HepG2 (cell line): ENCODE measurements around the gene UBE2L6. TPM values are rescaled to one million over a fixed set of nuclear protein-coding genes. Genes with fewer than 3 reads are reported as not detected.

Experiments
- HCFC1 ChIP-seq: fragments of 150-350 bp; IDR thresholded peaks from 2 replicates; pipeline ENCODE4 v1.6.1; 2014; ENCODE audit warnings: low read depth, low read length
- HOXD1 ChIP-seq: sonication (generic); formaldehyde crosslinking; IDR thresholded peaks from 2 replicates; pipeline ENCODE4 v1.5.0; 2020; ENCODE audit warnings: missing genetic modification reagents
- KLF11 ChIP-seq: IDR thresholded peaks from 2 replicates; pipeline ENCODE4 v1.6.1; 2016; ENCODE audit warnings: missing compliant biosample characterization
- MXI1 ChIP-seq: IDR thresholded peaks from 3 replicates; pipeline ENCODE4 v1.6.1; 2012; ENCODE audit warnings: low read depth, low read length, inconsistent platforms, borderline replicate concordance
- NFYB ChIP-seq: sonication (generic); formaldehyde crosslinking; IDR thresholded peaks from 2 replicates; pipeline ENCODE4 v1.4.0; 2020; ENCODE audit warnings: missing genetic modification reagents
- PHF8 ChIP-seq: sonication (generic); formaldehyde crosslinking; IDR thresholded peaks from 2 replicates; pipeline ENCODE4 v1.5.0; 2020; ENCODE audit warnings: missing genetic modification reagents
- POLR2A ChIP-seq, 2 experiments: IDR thresholded peaks; 2 replicates each; pipeline ENCODE4 v1.6.1; 2011; ENCODE audit warnings: low read depth in 2 of 2, low read length in 2 of 2, mild to moderate bottlenecking in 1 of 2, moderate library complexity in 1 of 2; ENCODE audit not compliant: insufficient read depth in 1 of 2
- REL ChIP-seq: sonication (generic); formaldehyde crosslinking; conservative IDR thresholded peaks from 2 replicates; pipeline ENCODE4 v1.8.0; 2022; ENCODE audit warnings: mild to moderate bottlenecking, missing genetic modification reagents, moderate library complexity
- SMARCC2 ChIP-seq: fragments of 450-650 bp; IDR thresholded peaks from 2 replicates; pipeline ENCODE4 v1.6.1; 2017; ENCODE audit warnings: antibody characterized with exemption, mild to moderate bottlenecking
- SRY ChIP-seq: sonication (generic); formaldehyde crosslinking; IDR thresholded peaks from 2 replicates; pipeline ENCODE4 v1.8.0; 2022; ENCODE audit warnings: mild to moderate bottlenecking, missing genetic modification reagents
- TGIF2 ChIP-seq: IDR thresholded peaks from 2 replicates; pipeline ENCODE4 v1.6.1; 2016; ENCODE audit warnings: control low read depth, missing compliant biosample characterization
- YY1 ChIP-seq: IDR thresholded peaks from 2 replicates; pipeline ENCODE4 v1.6.1; 2011; ENCODE audit warnings: low read length, low read depth, moderate library complexity, mild to moderate bottlenecking; ENCODE audit not compliant: insufficient read depth, insufficient replicate concordance
- ZFX ChIP-seq: sonication (generic); formaldehyde crosslinking; IDR thresholded peaks from 2 replicates; pipeline ENCODE4 v1.4.0; 2020; ENCODE audit warnings: mild to moderate bottlenecking, low read depth, missing genetic modification reagents, moderate library complexity
- ZMYM3 ChIP-seq: sonication (generic); formaldehyde crosslinking; IDR thresholded peaks from 2 replicates; pipeline ENCODE4 v1.5.1; 2020; ENCODE audit warnings: mild to moderate bottlenecking, missing genetic modification reagents
- ZNF121 ChIP-seq: sonication (generic); formaldehyde crosslinking; IDR thresholded peaks from 2 replicates; pipeline ENCODE4 v1.5.0; 2020; ENCODE audit warnings: mild to moderate bottlenecking, missing genetic modification reagents
- ZNF180 ChIP-seq: sonication (generic); formaldehyde crosslinking; IDR thresholded peaks from 2 replicates; pipeline ENCODE4 v1.4.0; 2020; ENCODE audit warnings: low read depth, missing genetic modification reagents, borderline replicate concordance
- ZNF256 ChIP-seq: sonication (generic); formaldehyde crosslinking; conservative IDR thresholded peaks from 2 replicates; pipeline ENCODE4 v1.4.0; 2020; ENCODE audit warnings: missing genetic modification reagents
- ZNF605 ChIP-seq: sonication (generic); formaldehyde crosslinking; IDR thresholded peaks from 2 replicates; pipeline ENCODE4 v1.8.0; 2022; ENCODE audit warnings: mild to moderate bottlenecking, missing genetic modification reagents
- ZNF615 ChIP-seq: sonication (generic); formaldehyde crosslinking; IDR thresholded peaks from 2 replicates; pipeline ENCODE4 v1.5.0; 2020; ENCODE audit warnings: mild to moderate bottlenecking, missing genetic modification reagents, borderline replicate concordance
- ZNF761 ChIP-seq: sonication (generic); formaldehyde crosslinking; conservative IDR thresholded peaks from 2 replicates; pipeline ENCODE4 v1.4.0; 2020; ENCODE audit warnings: mild to moderate bottlenecking, missing genetic modification reagents
- polyA plus RNA-seq, 8 experiments: library from polyadenylated mRNA; depleted of rRNA in 3 of 8; stranded (reverse) in 7 of 8; unstranded in 1 of 8; fragments of >200 nt; fragmentation: Illumina TruSeq in 4 of 8; extraction: Trizol in 4 of 8; gene quantifications; 2 replicates each; pipeline versions ENCODE4 v1.2.1 to v1.2.3, GENCODE V29; 2011 to 2016; ENCODE audit warnings: low read depth in 4 of 8, missing spikeins in 1 of 8, mixed read lengths in 1 of 8; ENCODE audit not compliant: insufficient read depth in 1 of 8
- total RNA-seq, 5 experiments: library from RNA; depleted of rRNA; stranded (reverse); fragments of >200 nt; fragmentation: Illumina TruSeq; extraction: Trizol; gene quantifications; 2 replicates each; pipeline ENCODE4 v1.2.3, GENCODE V29; 2016; ENCODE audit warnings: low read depth in 1 of 5
- TF ChIP-seq, protein P1 (sequence below): sonication (generic); formaldehyde crosslinking; IDR thresholded peaks from 2 replicates; pipeline ENCODE4 v1.5.1; 2020; ENCODE audit warnings: mild to moderate bottlenecking, missing genetic modification reagents, moderate library complexity
- TF ChIP-seq, protein P2 (sequence below): sonication (generic); formaldehyde crosslinking; IDR thresholded peaks from 2 replicates; pipeline ENCODE4 v1.8.1; 2023; ENCODE audit warnings: mild to moderate bottlenecking, moderate library complexity, missing genetic modification reagents
- TF ChIP-seq, protein P3 (sequence below): IDR thresholded peaks from 2 replicates; pipeline ENCODE4 v1.6.1; 2018; ENCODE audit warnings: missing genetic modification reagents, mild to moderate bottlenecking, missing compliant biosample characterization
- TF ChIP-seq, protein P4 (sequence below): IDR thresholded peaks from 2 replicates; pipeline ENCODE4 v1.6.1; 2016; ENCODE audit warnings: missing genetic modification reagents, missing compliant biosample characterization
- TF ChIP-seq, protein P5 (sequence below), 2 experiments: fragments of 450-650 bp in 1 of 2; sonication (generic) in 1 of 2; formaldehyde crosslinking; IDR thresholded peaks; 2 replicates each; pipeline versions ENCODE4 v1.5.0 to v1.8.0; 2020 to 2022; ENCODE audit warnings: mild to moderate bottlenecking in 1 of 2, missing genetic modification reagents in 1 of 2

Gene UBE2L6
- total and polyA plus RNA-seq, 2 of the 13 experiments (the other 11 are each of a cell fraction or from before 2014, with no cell fraction given), result 30.3 to 30.4 TPM

DNA sequence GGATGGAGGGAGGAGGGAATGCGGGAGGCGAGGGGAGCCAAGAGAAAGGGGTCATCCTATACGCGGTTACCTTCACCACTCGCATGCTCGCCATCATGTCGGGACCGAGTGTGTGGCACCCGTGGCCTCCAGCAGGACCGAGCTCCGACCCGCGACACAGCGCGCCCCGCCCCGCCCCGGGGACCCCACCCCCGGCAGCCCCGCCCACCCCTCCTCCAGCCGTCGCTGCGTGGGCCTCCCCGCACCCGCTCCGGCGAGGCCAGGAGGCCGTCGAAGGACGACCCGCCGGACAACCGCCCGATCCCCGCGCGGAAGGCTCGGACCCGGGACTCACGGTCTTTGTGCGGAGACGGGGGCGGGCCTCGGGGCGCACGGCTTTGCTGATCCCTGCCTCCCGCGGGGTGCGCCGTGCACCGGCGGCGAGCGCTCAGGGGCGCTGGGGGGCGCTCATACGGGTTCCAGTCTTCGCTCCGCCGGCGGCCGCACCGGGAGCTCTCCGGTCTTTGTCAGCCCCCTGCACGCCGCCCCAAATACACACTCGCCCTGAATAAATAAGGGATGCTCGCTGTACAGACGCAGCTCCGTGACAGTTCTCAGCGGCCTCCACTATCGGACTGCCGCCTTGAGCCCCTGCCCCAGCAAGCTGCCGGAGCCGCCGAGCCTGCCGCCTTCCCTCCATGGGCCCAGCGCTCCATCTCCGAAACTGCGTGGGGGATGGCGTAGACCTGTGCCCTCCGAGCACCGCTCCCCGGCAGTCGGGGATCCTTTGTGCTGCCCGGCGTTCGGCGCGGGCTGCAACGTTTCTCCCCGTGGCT, at the start of gene UBE2L6 (continued):
- TF ChIP-seq, protein P1, sequence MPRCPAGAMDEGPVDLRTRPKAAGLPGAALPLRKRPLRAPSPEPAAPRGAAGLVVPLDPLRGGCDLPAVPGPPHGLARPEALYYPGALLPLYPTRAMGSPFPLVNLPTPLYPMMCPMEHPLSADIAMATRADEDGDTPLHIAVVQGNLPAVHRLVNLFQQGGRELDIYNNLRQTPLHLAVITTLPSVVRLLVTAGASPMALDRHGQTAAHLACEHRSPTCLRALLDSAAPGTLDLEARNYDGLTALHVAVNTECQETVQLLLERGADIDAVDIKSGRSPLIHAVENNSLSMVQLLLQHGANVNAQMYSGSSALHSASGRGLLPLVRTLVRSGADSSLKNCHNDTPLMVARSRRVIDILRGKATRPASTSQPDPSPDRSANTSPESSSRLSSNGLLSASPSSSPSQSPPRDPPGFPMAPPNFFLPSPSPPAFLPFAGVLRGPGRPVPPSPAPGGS (CRISPR knock-in tag), result peak; percentile 73; the same call in 1 of the 2 replicates
- TF ChIP-seq MXI1 (peak; percentile 44; the same call in 1 of the 3 replicates), HCFC1 (no peak), SMARCC2 (no peak), YY1 (peak; percentile 35), REL (CRISPR knock-in tag) (0 out of 2 replicates have a peak, but pooled peaks have one; percentile 61), ZNF605 (CRISPR knock-in tag) (0 out of 2 replicates have a peak, but pooled peaks have one; percentile 34), ZNF121 (CRISPR knock-in tag) (0 out of 2 replicates have a peak, but pooled peaks have one; percentile 27), HOXD1 (CRISPR knock-in tag) (0 out of 2 replicates have a peak, but pooled peaks have one; percentile 14), ZFX (peak; percentile 41; the same call in 1 of the 2 replicates), ZNF180 (no peak), TGIF2 (CRISPR knock-in tag) (0 out of 2 replicates have a peak, but pooled peaks have one; percentile 24), PHF8 (CRISPR knock-in tag) (0 out of 2 replicates have a peak, but pooled peaks have one; percentile 64), ZNF256 (CRISPR knock-in tag) (0 out of 2 replicates have a peak, but pooled peaks have one; percentile 19), POLR2A (IDR thresholded peaks at IDR 0.05; ENCODE audit: insufficient read depth in 1 of 2, low read depth in 2 of 2, low read length in 2 of 2) (peak in 1 of 2 experiments; percentile 55; a peak in 1 of 4 replicates), NFYB (CRISPR knock-in tag) (peak; percentile 15; the same call in 1 of the 2 replicates), ZNF615 (CRISPR knock-in tag) (0 out of 2 replicates have a peak, but pooled peaks have one; percentile 41), KLF11 (CRISPR knock-in tag) (no peak), ZMYM3 (peak; percentile 62; the same call in 1 of the 2 replicates), SRY (CRISPR knock-in tag) (0 out of 2 replicates have a peak, but pooled peaks have one; percentile 17), ZNF761 (CRISPR knock-in tag) (0 out of 2 replicates have a peak, but pooled peaks have one; percentile 43)
- TF ChIP-seq, protein P2, sequence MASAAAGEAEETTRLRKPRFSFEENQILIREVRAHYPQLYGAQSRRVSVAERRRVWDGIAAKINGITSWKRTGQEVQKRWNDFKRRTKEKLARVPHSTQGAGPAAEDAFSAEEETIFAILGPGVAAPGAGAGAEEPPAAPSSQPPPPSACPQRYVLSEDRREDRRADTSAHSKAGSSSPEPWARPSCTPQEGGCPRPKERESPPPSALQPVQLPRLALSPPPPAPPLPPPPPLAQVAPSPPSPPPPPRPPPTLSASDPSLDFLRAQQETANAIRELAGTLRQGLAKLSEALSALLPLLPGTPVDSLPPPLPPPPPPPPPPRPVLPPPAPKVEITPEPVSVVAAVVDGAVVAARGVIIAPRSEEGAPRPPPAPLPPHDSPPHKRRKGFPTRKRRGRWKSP, result 0 out of 2 replicates have a peak, but pooled peaks have one; percentile 60
- TF ChIP-seq, protein P3, sequence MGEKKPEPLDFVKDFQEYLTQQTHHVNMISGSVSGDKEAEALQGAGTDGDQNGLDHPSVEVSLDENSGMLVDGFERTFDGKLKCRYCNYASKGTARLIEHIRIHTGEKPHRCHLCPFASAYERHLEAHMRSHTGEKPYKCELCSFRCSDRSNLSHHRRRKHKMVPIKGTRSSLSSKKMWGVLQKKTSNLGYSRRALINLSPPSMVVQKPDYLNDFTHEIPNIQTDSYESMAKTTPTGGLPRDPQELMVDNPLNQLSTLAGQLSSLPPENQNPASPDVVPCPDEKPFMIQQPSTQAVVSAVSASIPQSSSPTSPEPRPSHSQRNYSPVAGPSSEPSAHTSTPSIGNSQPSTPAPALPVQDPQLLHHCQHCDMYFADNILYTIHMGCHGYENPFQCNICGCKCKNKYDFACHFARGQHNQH, result 0 out of 2 replicates have a peak, but pooled peaks have one; percentile 38
- TF ChIP-seq, protein P4, sequence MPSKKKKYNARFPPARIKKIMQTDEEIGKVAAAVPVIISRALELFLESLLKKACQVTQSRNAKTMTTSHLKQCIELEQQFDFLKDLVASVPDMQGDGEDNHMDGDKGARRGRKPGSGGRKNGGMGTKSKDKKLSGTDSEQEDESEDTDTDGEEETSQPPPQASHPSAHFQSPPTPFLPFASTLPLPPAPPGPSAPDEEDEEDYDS (CRISPR knock-in tag), result no peak
- TF ChIP-seq, protein P5, sequence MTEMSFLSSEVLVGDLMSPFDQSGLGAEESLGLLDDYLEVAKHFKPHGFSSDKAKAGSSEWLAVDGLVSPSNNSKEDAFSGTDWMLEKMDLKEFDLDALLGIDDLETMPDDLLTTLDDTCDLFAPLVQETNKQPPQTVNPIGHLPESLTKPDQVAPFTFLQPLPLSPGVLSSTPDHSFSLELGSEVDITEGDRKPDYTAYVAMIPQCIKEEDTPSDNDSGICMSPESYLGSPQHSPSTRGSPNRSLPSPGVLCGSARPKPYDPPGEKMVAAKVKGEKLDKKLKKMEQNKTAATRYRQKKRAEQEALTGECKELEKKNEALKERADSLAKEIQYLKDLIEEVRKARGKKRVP (CRISPR knock-in tag; IDR thresholded peaks at IDR 0.05), result no peak
